HAP-1 (cell line): ENCODE measurements around the gene ITSN2.
"Not testable (repeated sequence)": the region's sequence is repeated elsewhere in the genome, so short reads cannot be mapped to it uniquely, and the experiment has no call there.

Experiments
- DNase-seq, 2 experiments: peaks; one replicate each; pipeline ENCODE4 v3.0.0-alpha.2; 2016 to 2020; ENCODE audit warnings: low spot score in 2 of 2
- H3K27me3 ChIP-seq: fragments of 250-450 bp; sonication (Bioruptor Pico); 2 replicates; pipeline ENCODE4 v1.5.1; 2020; ENCODE audit warnings: low read depth, mild to moderate bottlenecking, moderate library complexity
- H3K36me3 ChIP-seq: fragments of 250-450 bp; sonication (Bioruptor Pico); replicated peaks from 2 replicates; pipeline ENCODE4 v1.5.1; 2020; ENCODE audit warnings: mild to moderate bottlenecking
- H3K4me1 ChIP-seq: fragments of 250-450 bp; sonication (Bioruptor Pico); 2 replicates; pipeline ENCODE4 v1.5.1; 2020; ENCODE audit warnings: mild to moderate bottlenecking
- H3K4me3 ChIP-seq: fragments of 250-450 bp; sonication (Bioruptor Pico); 2 replicates; pipeline ENCODE4 v1.5.1; 2020; ENCODE audit warnings: mild to moderate bottlenecking, moderate library complexity
- H3K9me3 ChIP-seq: fragments of 250-450 bp; sonication (Bioruptor Pico); 2 replicates; pipeline ENCODE4 v1.5.1; 2020; ENCODE audit warnings: mild to moderate bottlenecking, moderate library complexity
- in situ Hi-C: fragments of 300-500 bp; cut with MboI; formaldehyde crosslinking; loops from 3 replicates; pipeline ENCODE4 v1.14.3; 2020; ENCODE audit warnings: low sequenced_read_pairs, inconsistent platforms, mixed read lengths

ITSN2 gene

GRCh38 chr2:24382363-24383073 is 22.2 kb upstream of the ITSN2 start:
- H3K4me3 ChIP-seq = no peak overlapping the region
- in situ Hi-C loops = no loop called here

GRCh38 chr2:24380820-24381219 is 20.5 kb upstream of the ITSN2 start:
- no peak for DNase-seq
- Histone ChIP-seq H3K9me3 (no peaks in the 10 kb centered on the region), H3K4me1 (no peaks in the 10 kb centered on the region), H3K27me3 (no peaks in the 10 kb centered on the region), H3K4me3 (no peak overlapping the region), H3K36me3 (no peaks in the 10 kb centered on the region)
- in situ Hi-C loops = no loop called here

More at GRCh38 chr2:24382363-24383073, 22.2 kb upstream of the ITSN2 start:
- H3K27me3 ChIP-seq = no peaks in the 10 kb centered on the region
- no peaks in the 10 kb centered on the region for H3K4me1 ChIP-seq
- DNase-seq = peak; percentile 69 to 77
- H3K36me3 ChIP-seq = no peaks in the 10 kb centered on the region
- H3K9me3 ChIP-seq = no peaks in the 10 kb centered on the region

GRCh38 chr2:24375349-24376087 is 15.2 kb upstream of the ITSN2 start:
- no peak overlapping the region for H3K4me3 ChIP-seq
- H3K27me3 ChIP-seq = no peaks in the 10 kb centered on the region
- H3K4me1 ChIP-seq = no peaks in the 10 kb centered on the region
- in situ Hi-C loops = no loop called here
- no peaks in the 10 kb centered on the region for H3K9me3 ChIP-seq
- no peaks in the 10 kb centered on the region for H3K36me3 ChIP-seq
- no peak for DNase-seq

GRCh38 chr2:24374301-24374700 is 14.0 kb upstream of the ITSN2 start:
- Histone ChIP-seq H3K4me3 (no peak overlapping the region), H3K4me1 (no peaks in the 10 kb centered on the region), H3K27me3 (no peaks in the 10 kb centered on the region), H3K9me3 (no peaks in the 10 kb centered on the region), H3K36me3 (no peaks in the 10 kb centered on the region)
- in situ Hi-C loops = no loop called here
- no peak for DNase-seq

- no peak for DNase-seq
- no peaks in the 10 kb centered on the region for H3K4me1 ChIP-seq
- H3K4me3 ChIP-seq = no peak overlapping the region
- H3K27me3 ChIP-seq = no peaks in the 10 kb centered on the region
- in situ Hi-C loops = no loop called here
- H3K36me3 ChIP-seq = no peaks in the 10 kb centered on the region
- H3K9me3 ChIP-seq = no peaks in the 10 kb centered on the region
Observed at GRCh38 chr2:24372033-24372432, 11.7 kb upstream of the ITSN2 start.

- Histone ChIP-seq H3K4me1 (peaks cover 1% of the 10 kb centered on the region; the same call in 1 of the 2 replicates), H3K4me3 (no peak overlapping the region), H3K9me3 (no peaks in the 10 kb centered on the region), H3K36me3 (no peaks in the 10 kb centered on the region), H3K27me3 (no peaks in the 10 kb centered on the region)
- in situ Hi-C loops = no loop called here
- DNase-seq = no peak
Observed at GRCh38 chr2:24365826-24366225, 5.5 kb upstream of the ITSN2 start.

- no peak overlapping the region for H3K4me3 ChIP-seq
- no peaks in the 10 kb centered on the region for H3K36me3 ChIP-seq
- no peaks in the 10 kb centered on the region for H3K27me3 ChIP-seq
- no peak for DNase-seq
- H3K9me3 ChIP-seq = no peaks in the 10 kb centered on the region
- in situ Hi-C loops = no loop called here
- peaks cover 2% of the 10 kb centered on the region; the same call in 1 of the 2 replicates for H3K4me1 ChIP-seq
Observed at GRCh38 chr2:24365051-24365450, 4.7 kb upstream of the ITSN2 start.

- Histone ChIP-seq H3K36me3 (no peaks in the 10 kb centered on the region), H3K4me1 (peaks cover 2% of the 10 kb centered on the region; the same call in 1 of the 2 replicates), H3K27me3 (no peaks in the 10 kb centered on the region), H3K4me3 (no peak overlapping the region), H3K9me3 (no peaks in the 10 kb centered on the region)
- no peak for DNase-seq
- in situ Hi-C loops = no loop called here
Observed at GRCh38 chr2:24363301-24363700, 3.0 kb upstream of the ITSN2 start.

GRCh38 chr2:24362253-24362652 is 1.9 kb upstream of the ITSN2 start:
- in situ Hi-C loops = no loop called here
- no peak for DNase-seq
- H3K36me3 ChIP-seq = no peaks in the 10 kb centered on the region
- peaks cover 2% of the 10 kb centered on the region; the same call in 1 of the 2 replicates for H3K4me1 ChIP-seq
- no peaks in the 10 kb centered on the region for H3K9me3 ChIP-seq
- no peaks in the 10 kb centered on the region for H3K27me3 ChIP-seq
- no peak overlapping the region for H3K4me3 ChIP-seq

- no peaks in the 10 kb centered on the region for H3K27me3 ChIP-seq
- in situ Hi-C loops = no loop called here
- H3K4me1 ChIP-seq = peaks cover 2% of the 10 kb centered on the region; the same call in 1 of the 2 replicates
- H3K4me3 ChIP-seq = peak overlapping the region; percentile 53
- H3K36me3 ChIP-seq = no peaks in the 10 kb centered on the region
- no peaks in the 10 kb centered on the region for H3K9me3 ChIP-seq
- no peak for DNase-seq
Observed at GRCh38 chr2:24360963-24361330, 611 bp upstream of the ITSN2 start.

GRCh38 chr2:24359129-24360049 is 947 bp downstream of the ITSN2 start:
- in situ Hi-C loops = no loop called here
- Histone ChIP-seq H3K9me3 (no peaks in the 10 kb centered on the region), H3K4me1 (peaks cover 2% of the 10 kb centered on the region; the same call in 1 of the 2 replicates), H3K4me3 (peak overlapping the region; percentile 53), H3K27me3 (no peaks in the 10 kb centered on the region), H3K36me3 (no peaks in the 10 kb centered on the region)
- DNase-seq = peak in 1 of 2 experiments; percentile 35

GRCh38 chr2:24357767-24358166 is 2.6 kb downstream of the ITSN2 start:
- H3K36me3 ChIP-seq, DNase-seq, H3K27me3 ChIP-seq, in situ Hi-C loops, H3K4me3 ChIP-seq, H3K9me3 ChIP-seq, H3K4me1 ChIP-seq: not testable (repeated sequence)

- H3K27me3 ChIP-seq, H3K4me3 ChIP-seq, H3K9me3 ChIP-seq, in situ Hi-C loops, DNase-seq, H3K36me3 ChIP-seq: not testable (repeated sequence)
- H3K4me1 ChIP-seq = peaks cover 11% of the 10 kb centered on the region
Observed at GRCh38 chr2:24357115-24357514, 3.2 kb downstream of the ITSN2 start.
